ENCODE measurements around the gene UGDH. TPM values are rescaled to one million over a fixed set of nuclear protein-coding genes. Genes with fewer than 3 reads are reported as not detected.
"Not testable (repeated sequence)": the region's sequence is repeated elsewhere in the genome, so short reads cannot be mapped to it uniquely, and the experiment has no call there.

The UGDH gene
- total RNA-seq, result 10 to 100 TPM; 29.2 to 37.4 TPM

DNA sequence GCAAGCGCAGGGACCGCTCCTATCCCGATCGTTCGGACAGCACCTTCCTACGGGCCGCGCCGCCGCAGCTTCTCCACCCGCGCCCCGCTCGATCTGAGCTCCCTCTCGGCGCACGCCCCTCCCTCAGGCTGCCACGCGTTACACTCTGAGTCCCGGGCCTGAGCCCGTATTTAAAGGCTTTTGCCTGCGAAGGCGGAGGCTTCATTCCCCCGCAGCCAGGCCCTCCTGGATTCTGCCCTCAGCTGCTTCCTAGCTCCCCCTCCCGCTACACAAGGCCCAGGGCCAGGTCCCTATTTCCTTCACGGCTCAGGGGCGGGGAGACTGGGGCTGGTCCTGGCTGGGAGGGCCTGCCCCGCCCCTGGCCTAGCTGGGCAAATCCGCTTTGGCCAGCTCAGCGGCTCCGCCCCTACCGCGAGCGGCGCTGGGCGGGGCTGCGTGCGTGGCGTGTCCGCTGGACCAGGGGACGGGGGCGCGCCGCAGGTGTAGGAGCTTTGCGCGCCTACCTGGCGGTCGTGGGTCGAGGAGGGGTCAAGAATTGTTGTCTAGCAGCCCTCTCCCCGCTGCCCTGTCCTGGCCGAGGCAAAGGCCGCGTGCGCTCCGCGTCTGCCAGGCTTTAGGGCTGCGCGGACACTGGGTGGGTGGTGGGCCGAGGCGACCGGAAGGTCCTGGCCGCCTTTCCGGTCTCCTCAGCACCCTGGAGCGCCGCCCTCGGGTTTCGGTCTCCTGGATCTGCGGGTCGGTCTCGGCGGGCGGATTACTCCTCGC is at the start of gene UGDH:
Gene UGDH (minus strand): TSS at position 144 of the 765 bp plus-strand sequence. CDS start 5,927 bp downstream, outside the sequence.
- ChIA-PET POLR2A (interaction anchor here (0.6 to 1.3 kb wide), 7 partner anchors 19 to 451 kb away, joined by 3 to 12 read pairs (median 4); partner anchors contain the start of genes LIAS, PDS5A, RFC1 and RPL9), CTCF (interaction anchor here (0.6 to 1.2 kb wide), 5 partner anchors 8 to 326 kb away, joined by 3 to 7 read pairs (median 3); partner anchors contain the start of gene SMIM14)

DNA sequence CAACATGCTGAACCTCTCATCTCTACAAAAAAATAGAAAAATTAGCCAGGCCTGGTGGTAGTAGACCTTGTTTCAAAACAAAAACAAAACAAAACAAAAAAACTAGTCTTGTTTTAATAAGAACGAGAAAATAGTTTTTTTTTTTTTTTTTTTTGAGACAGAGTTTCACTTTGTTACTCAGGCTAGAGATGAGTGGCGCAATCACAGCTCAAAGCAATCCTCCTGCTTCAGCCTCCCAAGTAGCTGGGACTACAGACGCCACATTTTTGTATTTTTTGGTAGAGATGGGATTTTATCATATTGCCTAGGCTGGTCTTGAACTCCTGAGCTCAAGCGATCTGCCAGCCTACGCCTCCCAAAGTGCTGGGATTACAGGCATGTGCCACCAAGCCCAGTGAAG is 47.7 kb upstream of the UGDH start:
- ChIA-PET POLR2A (interaction anchor here (0.6 to 0.7 kb wide), 5 partner anchors 45 to 771 kb away, joined by 3 to 10 read pairs (median 9); no protein-coding TSS in a partner anchor), CTCF (interaction anchor here (0.6 to 1.2 kb wide), 4 partner anchors 13 to 509 kb away, joined by 3 read pairs; no protein-coding TSS in a partner anchor)

DNA sequence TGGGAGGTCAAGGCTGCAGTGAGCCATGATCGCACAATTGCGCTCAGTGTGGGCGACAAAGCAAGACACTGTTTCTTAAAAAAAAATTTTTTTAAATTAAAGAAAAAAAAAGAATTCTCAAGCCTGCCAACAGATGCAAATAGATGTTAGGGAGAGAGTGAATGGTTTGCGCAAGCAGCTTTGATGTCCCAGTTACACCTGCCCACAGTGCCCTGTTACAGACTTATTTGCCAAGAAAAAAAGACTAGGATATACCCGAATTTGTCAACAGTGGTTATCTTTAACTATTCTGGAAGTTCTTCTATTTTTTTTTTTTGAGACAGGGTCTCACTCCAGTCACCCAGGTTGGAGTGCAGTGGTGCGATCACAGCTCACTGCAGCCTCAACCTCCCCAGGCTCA is 44.3 kb upstream of the UGDH start:
- ChIA-PET CTCF (no interaction called here), POLR2A (interaction anchor here (0.6 kb wide), 1 partner anchor 63 kb away, joined by 4 read pairs; no protein-coding TSS in a partner anchor)

DNA sequence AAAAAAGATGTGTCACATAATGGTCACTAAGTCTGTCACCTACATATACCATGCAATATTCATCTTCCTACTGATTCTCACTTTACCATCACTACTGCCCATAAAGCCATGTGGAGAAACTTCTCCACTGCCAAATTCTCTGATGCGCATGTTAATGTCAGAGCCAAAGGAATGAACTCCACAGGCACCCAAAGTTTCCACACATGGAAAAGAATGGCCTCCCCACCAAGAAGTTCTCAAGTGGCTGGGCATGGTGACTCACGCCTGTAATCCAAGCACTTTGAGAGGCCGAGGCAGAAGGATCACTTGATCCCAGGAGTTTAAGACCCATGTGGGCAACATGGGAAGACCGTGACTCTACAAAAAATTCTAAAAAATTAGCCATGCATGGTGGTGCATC is 43.8 kb upstream of the UGDH start:
- ChIA-PET CTCF (no interaction called here), POLR2A (no interaction called here)

DNA sequence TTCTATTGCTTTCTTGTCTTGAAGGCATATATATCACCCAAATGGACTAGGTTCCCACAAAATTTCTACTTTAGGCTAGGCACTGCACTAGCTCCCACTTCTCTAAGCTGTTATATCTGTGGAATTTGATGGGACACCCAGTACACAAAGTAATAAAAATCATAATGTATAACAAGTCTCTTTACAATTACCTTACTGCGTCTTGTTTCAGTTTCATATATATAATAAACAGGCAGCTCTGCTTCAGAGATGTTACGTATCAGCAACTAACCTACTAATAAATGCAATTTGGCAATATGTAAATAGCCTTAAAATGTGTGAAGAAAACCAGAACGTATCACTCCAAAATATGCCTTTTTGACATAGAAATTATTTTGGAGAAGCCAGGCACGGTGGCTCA is 42.0 kb upstream of the UGDH start:
- ChIA-PET CTCF (no interaction called here), POLR2A (no interaction called here)

DNA sequence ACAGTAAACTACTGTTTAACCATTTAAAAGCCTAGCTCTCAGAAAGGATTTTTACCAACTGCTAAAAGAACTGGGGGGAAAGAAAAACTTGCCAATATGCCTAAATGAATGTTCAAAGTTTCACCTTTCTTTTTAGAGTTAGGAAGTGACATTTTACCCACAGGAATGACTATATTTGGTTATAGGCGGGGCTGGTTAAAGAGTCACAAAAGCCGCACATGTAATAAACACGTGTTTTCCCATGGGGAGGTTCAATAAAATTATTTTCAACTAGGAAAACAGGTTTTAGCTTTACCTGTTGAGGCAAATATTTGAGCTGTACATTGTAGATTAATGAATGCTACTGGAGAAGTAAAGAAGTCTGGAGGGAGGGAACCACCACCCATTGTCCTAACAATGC is 41.6 kb upstream of the UGDH start:
- ChIA-PET CTCF (no interaction called here), POLR2A (no interaction called here)

DNA sequence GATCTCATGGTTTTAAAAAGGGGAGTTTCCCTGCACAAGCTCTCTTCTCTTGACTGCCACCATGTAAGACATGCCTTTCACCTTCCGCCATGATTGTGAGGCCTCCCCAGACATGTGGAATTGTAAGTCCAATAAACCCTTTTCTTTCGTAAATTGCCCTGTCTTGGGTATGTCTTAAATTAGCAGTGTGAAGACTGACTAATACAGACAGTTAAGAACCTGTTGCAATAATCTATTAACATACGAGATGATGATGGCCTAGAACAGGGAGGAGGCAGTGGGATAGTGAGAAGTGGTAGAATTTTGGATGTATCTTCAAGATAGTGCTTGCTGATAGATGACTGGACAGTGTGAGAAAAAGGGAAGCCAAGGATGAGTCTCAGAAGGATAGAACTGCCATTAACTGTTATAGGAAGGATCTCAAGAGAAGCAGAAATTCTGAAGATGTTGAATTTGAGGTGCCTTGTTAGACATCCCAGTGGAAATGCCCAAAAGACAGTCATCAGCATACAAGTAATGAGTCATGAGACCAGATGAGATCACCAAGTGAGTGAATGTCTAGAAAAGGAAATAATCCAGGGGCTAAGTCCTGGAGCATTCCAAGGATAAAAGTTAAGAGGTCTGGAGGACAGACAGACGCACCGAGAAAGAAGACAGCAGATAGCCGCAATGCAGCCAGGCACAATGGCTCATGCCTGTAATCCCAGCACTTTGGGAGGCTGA is 38.8 kb upstream of the UGDH start:
- ChIA-PET CTCF (interaction anchor here (0.6 kb wide), 1 partner anchor 129 kb away, joined by 4 read pairs; no protein-coding TSS in a partner anchor), POLR2A (no interaction called here)

DNA sequence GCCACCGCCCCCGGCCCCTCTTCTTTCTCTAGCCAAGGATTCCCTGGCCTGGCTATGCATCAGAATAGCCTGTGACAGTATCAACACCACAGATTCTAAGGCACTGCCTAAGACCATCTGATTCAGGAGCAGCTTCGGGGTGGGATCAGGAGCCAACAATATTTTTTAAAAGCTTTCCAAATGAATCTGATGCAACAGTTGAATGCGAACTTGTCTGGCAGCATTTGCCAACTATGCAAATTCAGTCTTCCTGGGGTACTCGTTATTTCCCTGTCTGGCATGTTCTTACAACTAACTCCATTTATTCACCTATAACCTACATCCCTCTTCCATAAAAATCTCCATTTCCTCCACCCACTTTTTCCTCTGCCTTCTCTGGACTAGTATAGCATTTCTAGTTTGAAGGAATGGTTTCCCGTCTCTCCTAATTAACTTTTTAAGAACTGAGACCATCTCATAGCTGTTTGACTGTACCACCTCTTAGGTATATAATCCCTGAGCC is 36.2 kb upstream of the UGDH start:
- ChIA-PET POLR2A (no interaction called here), CTCF (interaction anchor here (0.6 kb wide), 1 partner anchor 126 kb away, joined by 4 read pairs; no protein-coding TSS in a partner anchor)

DNA sequence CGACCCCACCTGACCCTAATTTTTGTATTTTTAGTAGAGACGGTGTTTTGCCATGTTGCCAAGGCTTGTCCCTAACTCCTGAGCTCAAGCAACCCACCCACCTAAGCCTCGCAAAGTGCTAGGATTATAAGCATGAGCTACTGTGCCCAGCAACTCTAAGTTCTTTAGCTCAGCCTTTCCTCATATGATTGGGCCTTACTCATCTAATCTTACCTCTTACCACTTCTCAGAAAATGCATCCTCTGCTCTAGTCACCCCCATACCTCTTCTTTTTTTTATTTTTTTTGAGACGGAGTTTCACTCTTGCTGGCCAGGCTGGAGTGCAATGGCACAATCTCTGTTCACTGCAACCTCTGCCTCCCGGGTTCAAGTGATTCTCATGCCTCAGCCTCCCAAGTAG is 35.6 kb upstream of the UGDH start:
- CTCF ChIA-PET, result no interaction called here
- POLR2A ChIA-PET, result no interaction called here

DNA sequence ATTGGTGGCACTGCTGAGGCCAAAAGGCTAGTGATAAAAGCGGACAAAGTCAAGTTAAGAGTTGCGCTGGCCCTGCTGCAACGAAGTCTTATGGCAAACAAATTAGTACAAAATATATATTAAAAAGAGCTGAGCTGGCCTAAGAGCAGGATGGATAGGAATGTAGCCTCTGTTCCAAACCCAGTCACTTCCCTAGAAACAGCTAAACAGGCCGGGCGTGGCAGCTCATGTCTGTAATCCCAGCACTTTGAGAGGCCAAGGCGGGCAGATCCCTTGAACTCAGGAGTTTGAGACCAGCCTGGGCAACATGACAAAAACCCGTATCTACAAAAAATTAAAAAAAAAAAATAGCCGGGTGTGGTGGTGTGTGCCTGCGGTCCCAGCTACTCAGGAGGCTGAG is 32.4 kb upstream of the UGDH start:
- POLR2A ChIA-PET, result no interaction called here
- CTCF ChIA-PET, result no interaction called here

DNA sequence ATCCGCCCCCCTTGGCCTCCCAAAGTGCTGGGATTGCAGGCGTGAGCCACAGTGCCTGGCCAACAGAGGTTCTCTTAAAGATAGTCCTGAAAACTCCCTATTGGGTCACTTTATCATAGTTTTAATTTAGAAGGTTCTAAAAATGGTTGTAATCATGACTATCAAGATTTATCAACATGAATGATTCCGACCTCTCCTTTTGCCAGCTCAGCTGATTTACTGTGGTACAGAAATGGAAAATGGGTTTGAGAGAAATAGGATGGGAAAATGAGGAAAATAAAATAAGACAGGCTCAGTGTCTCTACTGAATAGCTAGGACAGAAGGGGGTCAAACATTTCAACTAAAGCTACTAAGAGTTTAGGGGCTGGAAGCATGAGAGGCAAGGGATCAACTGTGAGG is 28.2 kb upstream of the UGDH start:
- ChIA-PET CTCF (no interaction called here), POLR2A (no interaction called here)

DNA sequence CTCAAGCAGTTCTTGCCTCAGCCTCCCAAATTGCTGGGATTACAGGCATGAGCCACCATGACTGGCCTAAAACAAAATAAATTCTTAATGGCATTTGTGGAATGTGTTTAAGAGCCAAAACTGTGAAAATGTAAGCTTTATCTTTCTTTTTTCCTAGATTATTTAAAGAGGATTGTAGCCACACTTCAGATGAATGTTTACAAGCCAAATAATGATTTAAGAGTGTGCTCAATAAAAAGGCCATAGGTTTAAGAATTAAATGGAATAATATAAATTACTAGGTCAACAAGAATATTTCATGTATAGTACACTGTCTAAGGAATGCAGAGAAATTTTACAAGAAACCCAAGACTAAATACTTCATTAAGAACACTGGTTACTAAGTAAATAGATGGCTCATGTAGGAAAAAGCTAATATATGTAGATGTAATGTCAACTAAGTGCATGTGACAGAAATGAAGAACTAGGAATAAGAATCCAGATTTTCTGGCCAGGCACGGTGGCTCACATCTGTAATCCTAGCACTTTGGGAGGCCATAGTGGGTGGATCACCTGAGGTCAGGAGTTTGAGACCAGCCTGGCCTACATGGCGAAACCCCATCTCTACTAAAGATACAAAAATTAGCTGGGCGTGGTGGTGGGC is 21.3 kb upstream of the UGDH start:
- POLR2A ChIA-PET, result no interaction called here
- CTCF ChIA-PET, result no interaction called here

DNA sequence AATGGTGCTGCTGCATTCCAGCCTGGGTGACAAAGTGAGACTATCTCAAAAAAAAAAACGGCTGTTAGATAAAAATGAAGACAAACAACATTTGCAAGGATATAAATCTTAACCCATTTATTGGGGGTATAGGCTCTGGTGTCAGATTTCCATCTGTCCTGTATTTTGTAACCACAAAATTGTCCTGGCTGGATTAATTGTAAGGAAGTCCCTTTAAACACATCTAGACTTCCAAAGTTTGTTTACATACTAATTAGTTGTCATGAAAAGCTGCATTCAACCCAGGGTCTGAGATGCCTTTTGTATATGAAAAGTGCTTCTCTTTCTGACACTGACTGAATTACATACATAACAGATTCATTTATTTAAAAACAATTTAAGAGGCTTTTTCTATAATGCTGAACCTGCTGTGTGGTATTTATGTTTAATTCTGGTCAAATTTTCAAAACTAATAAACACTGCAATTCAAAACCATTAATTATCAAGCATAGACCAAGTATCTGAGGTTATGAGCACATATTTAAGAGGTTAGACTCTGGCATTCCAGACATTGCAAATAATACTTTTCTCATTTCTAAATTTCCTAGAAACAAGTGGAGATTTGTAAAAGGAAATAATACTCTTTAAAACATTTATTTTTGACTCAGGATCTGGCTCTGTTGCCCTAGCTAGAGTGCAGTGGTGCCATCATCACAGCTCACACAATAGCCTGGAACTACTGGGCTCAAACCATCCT is 17.5 kb upstream of the UGDH start:
- ChIA-PET CTCF (interaction anchor here (0.6 kb wide), 1 partner anchor 341 kb away, joined by 3 read pairs; no protein-coding TSS in a partner anchor), POLR2A (no interaction called here)

DNA sequence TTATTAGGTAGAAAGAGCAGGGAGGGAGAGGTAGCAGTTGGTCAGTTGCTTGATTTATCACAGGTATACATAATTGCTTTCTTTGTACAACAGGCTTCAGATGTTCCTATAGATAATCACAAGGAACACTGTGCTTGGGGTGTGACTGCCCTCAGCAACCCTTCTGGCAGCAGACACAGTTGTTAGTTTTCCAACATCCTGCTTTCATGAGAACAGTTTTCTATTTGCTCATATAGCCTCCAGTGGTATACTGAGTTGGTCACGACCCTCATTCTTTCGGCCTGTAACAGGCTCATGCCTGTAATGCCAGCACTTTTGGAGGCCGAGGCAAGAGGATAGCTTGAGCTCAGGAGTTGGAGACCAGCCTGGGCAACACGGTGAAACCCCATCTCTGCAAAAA is 16.8 kb upstream of the UGDH start:
- POLR2A ChIA-PET, CTCF ChIA-PET: not testable (repeated sequence)

DNA sequence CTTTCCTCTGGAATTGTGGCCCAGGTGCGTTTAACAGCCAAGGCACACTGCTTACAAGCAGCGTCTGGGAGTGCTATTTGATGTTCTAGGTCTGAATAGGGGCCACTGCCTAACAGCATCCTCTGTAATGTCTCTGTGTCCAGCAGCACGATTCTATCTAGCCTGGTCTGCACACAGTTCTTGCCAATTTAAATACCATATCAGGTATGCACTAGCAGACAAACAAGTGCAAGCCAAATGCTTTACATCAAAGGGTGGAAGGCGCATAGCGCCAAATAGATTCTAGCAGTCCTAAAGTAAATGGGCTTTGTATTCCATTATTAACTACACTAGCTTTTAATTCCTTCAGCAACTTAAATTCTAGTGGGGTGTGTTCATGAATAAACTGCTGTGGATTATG is 15.8 kb upstream of the UGDH start:
- POLR2A ChIA-PET, result no interaction called here
- CTCF ChIA-PET, result no interaction called here

DNA sequence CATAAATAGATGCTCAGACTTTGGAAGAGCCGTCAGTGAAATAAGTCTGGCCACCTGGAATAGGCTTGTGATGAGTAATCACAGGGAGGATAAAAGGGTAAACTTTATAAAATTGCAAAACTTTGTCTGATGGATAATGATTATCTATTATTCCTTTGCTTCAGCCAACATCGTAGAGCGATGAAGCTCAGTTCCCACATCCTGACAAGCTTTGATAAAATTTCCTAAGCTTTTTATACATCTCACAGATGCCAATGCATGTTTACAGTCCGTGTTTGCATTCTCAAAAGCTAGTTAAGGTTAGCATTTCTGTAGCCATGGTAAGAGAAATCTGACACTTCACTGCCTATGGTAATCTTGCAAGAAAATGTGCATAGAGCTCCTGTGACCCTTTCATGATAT is 15.4 kb upstream of the UGDH start:
- ChIA-PET POLR2A (no interaction called here), CTCF (no interaction called here)

DNA sequence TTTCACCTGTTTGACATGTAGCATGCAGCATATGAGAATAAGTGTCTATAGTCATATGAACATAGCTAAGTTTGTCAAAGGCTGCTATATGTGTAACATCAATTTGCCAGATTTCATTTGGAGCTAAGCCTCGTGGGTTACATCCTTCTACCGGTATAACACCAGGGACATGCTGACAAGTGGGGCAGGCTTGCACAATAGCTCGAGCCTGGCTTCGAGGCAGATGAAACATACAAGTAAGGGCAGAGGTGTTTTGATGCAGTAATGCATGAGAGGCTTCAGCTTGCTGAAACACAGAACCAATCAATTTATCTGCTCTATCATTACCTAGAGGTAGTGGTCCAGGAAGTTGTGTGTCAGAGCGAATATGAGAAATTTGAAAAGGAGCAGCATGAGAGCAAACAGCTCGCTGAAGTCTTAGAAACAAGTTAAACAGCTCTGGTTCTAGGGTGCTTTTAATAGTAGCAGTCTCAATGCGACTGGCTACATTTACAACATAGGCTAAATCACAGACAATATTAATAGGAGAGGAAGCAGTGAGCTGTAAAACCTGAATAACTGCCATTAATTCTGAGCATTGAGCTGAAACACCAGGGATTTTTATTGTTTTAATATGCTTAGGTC is 14.9 kb upstream of the UGDH start:
- POLR2A ChIA-PET, result interaction anchor here (0.6 kb wide), 1 partner anchor 64 kb away, joined by 3 read pairs; no protein-coding TSS in a partner anchor
- CTCF ChIA-PET, result interaction anchor here (0.6 kb wide), 1 partner anchor 416 kb away, joined by 4 read pairs; no protein-coding TSS in a partner anchor

DNA sequence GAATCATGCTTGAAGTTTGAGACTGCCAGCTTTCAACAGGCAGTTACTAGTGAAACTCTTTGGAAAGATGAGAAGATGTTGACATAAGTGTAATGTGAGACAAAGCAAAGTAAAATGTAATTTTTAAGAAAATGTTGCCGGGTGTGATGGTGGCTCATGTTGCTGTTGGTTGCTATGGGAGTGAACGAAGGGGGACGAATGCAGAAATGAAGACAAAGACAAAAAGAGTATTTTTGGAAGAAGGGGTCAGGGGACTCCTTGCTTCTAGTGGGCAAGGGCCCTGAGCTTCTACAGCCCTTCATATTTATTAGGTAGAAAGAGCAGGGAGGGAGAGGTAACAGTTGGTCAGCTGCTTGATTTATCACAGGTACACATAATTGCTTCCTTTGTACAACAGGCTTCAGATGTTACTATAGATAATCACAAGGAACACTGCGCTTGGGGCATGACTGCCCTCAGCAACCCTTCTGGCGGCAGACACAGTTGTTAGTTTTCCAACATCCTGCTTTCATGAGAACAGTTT is 11.9 kb upstream of the UGDH start:
- CTCF ChIA-PET, result no interaction called here
- POLR2A ChIA-PET, result no interaction called here

DNA sequence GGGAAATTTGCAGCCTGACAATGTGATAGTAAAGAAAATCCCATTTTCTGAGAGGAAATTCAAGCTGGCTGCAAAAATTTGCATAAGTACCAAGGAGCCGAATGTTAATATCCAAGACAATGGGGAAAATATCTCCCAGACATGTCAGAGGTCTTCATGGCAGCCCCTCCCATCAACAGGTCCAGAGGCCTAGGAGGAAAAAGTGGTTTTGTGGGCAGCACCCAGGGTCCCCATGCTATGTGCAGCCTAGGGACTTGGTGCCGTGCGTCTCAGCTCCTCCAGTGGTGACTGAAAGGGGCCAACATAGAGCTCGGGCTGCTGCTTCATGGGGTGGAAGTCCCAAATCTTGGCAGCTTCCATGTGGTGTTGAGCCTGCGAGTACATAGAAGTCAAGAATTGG is 6.3 kb upstream of the UGDH start:
- POLR2A ChIA-PET, result no interaction called here
- CTCF ChIA-PET, result no interaction called here
